Spleen (tissue), 13 donors: ENCODE data around the gene MYF5. TPM values are rescaled to one million over a fixed set of nuclear protein-coding genes. Genes with fewer than 3 reads are reported as not detected.
A peak's percentile ranks its signal among the peaks of the same experiment; 100 is the strongest.
"Not testable (repeated sequence)": the region's sequence is repeated elsewhere in the genome, so short reads cannot be mapped to it uniquely, and the experiment has no call there.

Experiments used
- DNase-seq: peaks from one replicate; pipeline ENCODE4 v3.0.0-alpha.2; 2020
- H3K27ac ChIP-seq, 8 donors: fragments of 200-600 bp; sonication (generic) in 7 of 8; 1 replicate in 4 of 8; 2 replicates in 4 of 8; pipeline versions ENCODE4 v1.5.0 to v1.8.0; 2016 to 2021; ENCODE audit warnings: inconsistent platforms in 4 of 8, mild to moderate bottlenecking in 4 of 8, moderate library complexity in 1 of 8
- H3K27me3 ChIP-seq, 7 donors: fragments of 200-600 bp; sonication (generic) in 6 of 7; replicated peaks in 1 of 7; 1 replicate in 4 of 7; 2 replicates in 3 of 7; pipeline versions ENCODE4 v1.5.0 to v1.8.0; 2016 to 2021; ENCODE audit warnings: inconsistent platforms in 3 of 7, mild to moderate bottlenecking in 1 of 7
- H3K36me3 ChIP-seq, 6 donors: fragments of 200-600 bp; sonication (generic) in 5 of 6; 1 replicate in 4 of 6; 2 replicates in 2 of 6; pipeline versions ENCODE4 v1.5.0 to v1.8.0; 2016 to 2021; ENCODE audit warnings: inconsistent platforms in 2 of 6
- H3K4me1 ChIP-seq, 6 donors: fragments of 200-600 bp; sonication (generic) in 5 of 6; 1 replicate in 3 of 6; 2 replicates in 3 of 6; pipeline versions ENCODE4 v1.5.0 to v1.8.0; 2016 to 2021; ENCODE audit warnings: inconsistent platforms in 3 of 6
- H3K4me3 ChIP-seq, 8 donors: fragments of 200-600 bp; sonication (generic) in 7 of 8; 1 replicate in 4 of 8; 2 replicates in 4 of 8; pipeline versions ENCODE4 v1.5.0 to v1.8.0; 2016 to 2021; ENCODE audit warnings: inconsistent platforms in 4 of 8, mild to moderate bottlenecking in 4 of 8, moderate library complexity in 2 of 8
- H3K9me3 ChIP-seq, 8 donors: fragments of 200-600 bp; sonication (generic) in 7 of 8; 1 replicate in 4 of 8; 2 replicates in 4 of 8; pipeline versions ENCODE4 v1.5.0 to v1.8.0; 2016 to 2021; ENCODE audit warnings: inconsistent platforms in 4 of 8
- POLR2A ChIP-seq, 3 donors: fragments of 450-650 bp; IDR thresholded peaks; one replicate each; pipeline ENCODE4 v1.5.1; 2017; ENCODE audit warnings: antibody characterized with exemption in 3 of 3, mild to moderate bottlenecking in 1 of 3
- POLR2AphosphoS5 ChIP-seq, 3 donors: sonication (generic); formaldehyde crosslinking; IDR thresholded peaks; one replicate each; pipeline ENCODE4 v1.5.1; 2017; ENCODE audit warnings: antibody characterized with exemption in 3 of 3
- WGBS, 5 donors: extraction: QIAGEN DNeasy Blood & Tissue Kit in 3 of 5; methylation state at CpG; one replicate each; pipeline versions ENCODE4 v1.1.5 to v1.1.7; 2013 to 2018; 5-methylcytosine and 5-hydroxymethylcytosine counted together
- intact Hi-C: fragments of 100-400 bp; cut with DNase I; formaldehyde crosslinking; loops from one replicate; pipeline ENCODE4 v1.15.0; 2023; ENCODE audit warnings: low total_unique reads
- long read RNA-seq, 2 donors: transcript quantifications; one replicate each; lab custom pipeline, GENCODE V29; 2026
- polyA plus RNA-seq, 3 donors: library from polyadenylated mRNA; stranded (reverse); fragments of 200-250 nt; gene quantifications; one replicate each; pipeline ENCODE4 v1.2.1, GENCODE V29; 2013
- total RNA-seq, 7 donors: library from RNA; depleted of rRNA in 3 of 7; stranded (reverse); fragments of >200 nt in 3 of 7; fragmentation: NEBNext Ultra II Directional in 4 of 7; extraction: Animal tissue kit (Norgen Biotek cat#: 25700) in 4 of 7; gene quantifications; one replicate each; pipeline versions ENCODE4 v1.1.0 to v1.2.1, GENCODE V29; 2016 to 2021
- TF ChIP-seq, protein P1 (sequence below), 11 experiments: fragments of 200-600 bp in 7 of 11; fragments of 450-650 bp in 4 of 11; sonication (generic) in 4 of 11; IDR thresholded peaks in 8 of 11; conservative IDR thresholded peaks in 3 of 11; 1 replicate in 7 of 11; 2 replicates in 4 of 11; pipeline versions ENCODE4 v1.4.0 to v1.8.0; 2016 to 2021; ENCODE audit warnings: antibody characterized with exemption in 11 of 11, inconsistent platforms in 4 of 11, mild to moderate bottlenecking in 1 of 11
- donor health status: healthy with polysubstance abuse.
- donor health status: DM: no; HTN: no; CAD: no; lungs with moderate emphysema.
- donor health status: DM: no; HTN: no; CAD: no.
- donor health status: Bipolar disorder and iron deficiency.
- donor health status: healthy.
- donor health status: DM: no; HTN: no; CAD: no.
- donor health status: DM: yes; HTN: yes; CAD: no.

Gene MYF5
- total RNA-seq (not detected), polyA plus RNA-seq (not detected)
- long read RNA-seq, donor 1: 0 reads
- long read RNA-seq, donor 2: 0 reads

GRCh38 chr12:80716696-80717469 lies at the start of gene MYF5:
TSS of gene MYF5 (plus strand) at chr12:80716912. CDS start at chr12:80717064, 152 bp downstream.
- 27 to 52% (median 31%) methylated on average over 21 to 45 of the region's 45 CpGs for WGBS, 5 donors
- peaks cover 0 to 53% (median 17%) of the 10 kb centered on the region in 7 donors for H3K27me3 ChIP-seq

DNA sequence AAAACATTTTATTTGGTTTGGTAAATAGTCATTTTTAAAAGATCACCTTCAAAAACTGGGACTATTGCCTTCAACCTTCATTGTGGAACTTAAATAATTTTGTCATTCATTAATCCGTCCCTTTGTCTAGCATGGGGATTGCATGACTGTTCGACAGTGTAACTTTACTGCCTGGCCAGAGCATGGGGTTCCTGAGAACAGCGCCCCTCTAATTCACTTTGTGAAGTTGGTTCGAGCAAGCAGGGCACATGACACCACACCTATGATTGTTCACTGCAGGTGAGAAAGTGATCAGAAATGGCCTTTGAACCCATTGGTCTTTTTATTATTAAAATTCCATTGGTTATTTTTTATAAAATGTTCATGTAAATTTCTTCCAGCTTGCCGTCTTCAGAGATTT lies 46.5 kb upstream of the MYF5 start:
- intact Hi-C loops: no loop called here
- H3K27me3 ChIP-seq: no peaks in the 10 kb centered on the region
- no peak overlapping the region for H3K27ac ChIP-seq
- no peaks in the 10 kb centered on the region for H3K4me1 ChIP-seq
- no peak for DNase-seq
- WGBS, 5 donors: 69 to 72% (median 71%) methylated on average over 5 of the region's 5 CpGs
- TF ChIP-seq POLR2AphosphoS5 (IDR thresholded peaks at IDR 0.05) (no peak), POLR2A (IDR thresholded peaks at IDR 0.05) (no peak)
- TF ChIP-seq, protein P1, sequence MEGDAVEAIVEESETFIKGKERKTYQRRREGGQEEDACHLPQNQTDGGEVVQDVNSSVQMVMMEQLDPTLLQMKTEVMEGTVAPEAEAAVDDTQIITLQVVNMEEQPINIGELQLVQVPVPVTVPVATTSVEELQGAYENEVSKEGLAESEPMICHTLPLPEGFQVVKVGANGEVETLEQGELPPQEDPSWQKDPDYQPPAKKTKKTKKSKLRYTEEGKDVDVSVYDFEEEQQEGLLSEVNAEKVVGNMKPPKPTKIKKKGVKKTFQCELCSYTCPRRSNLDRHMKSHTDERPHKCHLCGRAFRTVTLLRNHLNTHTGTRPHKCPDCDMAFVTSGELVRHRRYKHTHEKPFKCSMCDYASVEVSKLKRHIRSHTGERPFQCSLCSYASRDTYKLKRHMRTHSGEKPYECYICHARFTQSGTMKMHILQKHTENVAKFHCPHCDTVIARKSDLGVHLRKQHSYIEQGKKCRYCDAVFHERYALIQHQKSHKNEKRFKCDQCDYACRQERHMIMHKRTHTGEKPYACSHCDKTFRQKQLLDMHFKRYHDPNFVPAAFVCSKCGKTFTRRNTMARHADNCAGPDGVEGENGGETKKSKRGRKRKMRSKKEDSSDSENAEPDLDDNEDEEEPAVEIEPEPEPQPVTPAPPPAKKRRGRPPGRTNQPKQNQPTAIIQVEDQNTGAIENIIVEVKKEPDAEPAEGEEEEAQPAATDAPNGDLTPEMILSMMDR (IDR thresholded peaks at IDR 0.05 in 8 of 11, conservative IDR thresholded peaks at IDR 0.05 in 3 of 11): no peak
- no peaks in the 10 kb centered on the region for H3K9me3 ChIP-seq
- H3K4me3 ChIP-seq: no peak overlapping the region
- no peaks in the 10 kb centered on the region for H3K36me3 ChIP-seq

More at GRCh38 chr12:80716696-80717469, at the start of gene MYF5:
- no peaks in the 10 kb centered on the region for H3K9me3 ChIP-seq
- H3K4me1 ChIP-seq: no peaks in the 10 kb centered on the region
- H3K4me3 ChIP-seq: no peak within 1 kb of the TSS
- DNase-seq: no peak
- intact Hi-C loops: no loop called here
- H3K27ac ChIP-seq: no peak within 1 kb of the TSS
- TF ChIP-seq, protein P1 (IDR thresholded peaks at IDR 0.05 in 8 of 11, conservative IDR thresholded peaks at IDR 0.05 in 3 of 11): no peak
- TF ChIP-seq POLR2AphosphoS5 (IDR thresholded peaks at IDR 0.05): no peak
- TF ChIP-seq POLR2A (IDR thresholded peaks at IDR 0.05): no peak
- H3K36me3 ChIP-seq: no peaks in the 10 kb centered on the region

- H3K4me3 ChIP-seq, H3K27me3 ChIP-seq, H3K36me3 ChIP-seq, H3K27ac ChIP-seq, H3K4me1 ChIP-seq, intact Hi-C loops, H3K9me3 ChIP-seq: not testable (repeated sequence)
- DNase-seq: peak; percentile 27
- 89 to 96% (median 93%) methylated on average over 13 of the region's 13 CpGs for WGBS, 5 donors
Measured at GRCh38 chr12:80676042-80676636, 40.6 kb upstream of the MYF5 start.

DNA sequence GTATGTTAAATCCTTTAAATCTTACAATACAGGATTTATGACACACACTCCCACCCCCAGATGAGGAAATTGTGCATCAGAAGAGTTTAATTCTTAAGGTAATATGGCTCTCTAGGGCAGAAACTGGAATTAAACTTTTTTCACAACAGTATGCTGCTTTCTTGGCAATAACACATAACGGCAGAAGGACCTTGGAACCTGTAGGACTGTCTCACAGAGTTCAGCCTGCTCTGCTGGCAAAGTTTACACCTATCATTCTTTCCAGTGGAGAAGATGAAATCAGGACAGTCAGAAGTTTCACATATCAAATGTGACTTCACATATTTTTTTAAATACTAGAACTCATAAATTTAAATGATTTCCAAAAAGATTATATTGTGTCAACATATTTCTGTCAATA lies 39.9 kb upstream of the MYF5 start:
- WGBS, 5 donors: 74 to 86% (median 77%) methylated on average over 1 of the region's 1 CpG
- TF ChIP-seq POLR2AphosphoS5 (IDR thresholded peaks at IDR 0.05) (no peak), POLR2A (IDR thresholded peaks at IDR 0.05) (no peak)
- TF ChIP-seq, protein P1 (IDR thresholded peaks at IDR 0.05 in 8 of 11, conservative IDR thresholded peaks at IDR 0.05 in 3 of 11): no peak

More for the DNA sequence above, 39.9 kb upstream of the MYF5 start:
- H3K4me3 ChIP-seq: no peak overlapping the region
- no peaks in the 10 kb centered on the region for H3K27me3 ChIP-seq
- DNase-seq: no peak
- no peaks in the 10 kb centered on the region for H3K4me1 ChIP-seq
- intact Hi-C loops: no loop called here
- no peaks in the 10 kb centered on the region for H3K9me3 ChIP-seq
- H3K36me3 ChIP-seq: no peaks in the 10 kb centered on the region
- no peak overlapping the region for H3K27ac ChIP-seq
